ENCODE data around the gene ZBTB40. TPM values are rescaled to one million over a fixed set of nuclear protein-coding genes. Genes with fewer than 3 reads are reported as not detected.

Gene ZBTB40
- total RNA-seq, 1 experiment from 2014 or later: 16.3 TPM

GRCh38 chr1:22411589-22411988 lies 40.1 kb upstream of the ZBTB40 start:
- no peaks in the 10 kb centered on the region for H3K23me2 ChIP-seq (ENCODE audit: insufficient read length, low read depth, low read length, poor library complexity, severe bottlenecking)
- H4K20me1 ChIP-seq (ENCODE audit: control insufficient read depth, insufficient read depth, insufficient read length): no peaks in the 10 kb centered on the region
- H3K27ac ChIP-seq (ENCODE audit: insufficient read length, low read depth, low read length): no peak overlapping the region
- H3K9me3 Mint-ChIP-seq: peaks cover 4 to 5% of the 10 kb centered on the region in 2 experiments; a peak in 2 of 5 replicates
- WGBS (ENCODE audit: extremely low coverage, insufficient read length, low lambda C conversion rate): 100% methylated on average over 1 of the region's 1 CpG
- H3K4me3 Mint-ChIP-seq: no peak overlapping the region
- no peak overlapping the region for H2AK5ac ChIP-seq (ENCODE audit: insufficient read length, low read length)
- H2BK12ac ChIP-seq (ENCODE audit: insufficient read length, low read depth, low read length): no peak overlapping the region
- H3T11ph ChIP-seq (ENCODE audit: low read length): no peak overlapping the region
- H2BK120ac ChIP-seq (ENCODE audit: low read depth, low read length, poor library complexity, severe bottlenecking): no peak overlapping the region
- no peak overlapping the region for H4K5ac ChIP-seq (ENCODE audit: insufficient read length, low read depth, low read length)
- H2BK20ac ChIP-seq (ENCODE audit: low read depth, low read length, poor library complexity, severe bottlenecking): no peak overlapping the region
- no peak overlapping the region for H2AFZ ChIP-seq (ENCODE audit: low read length)
- H3K4me1 ChIP-seq (ENCODE audit: insufficient read depth, low read length): no peaks in the 10 kb centered on the region; the same call in 1 of the 2 replicates
- no peak overlapping the region for H3K18ac ChIP-seq (ENCODE audit: insufficient read length, low read depth, low read length)
- H3K27me3 Mint-ChIP-seq (ENCODE audit: low read depth): no peaks in the 10 kb centered on the region; the same call in 1 of the 2 replicates
- H4K91ac ChIP-seq (ENCODE audit: insufficient read length, low read depth, low read length): no peak overlapping the region
- no peaks in the 10 kb centered on the region for H3K79me1 ChIP-seq (ENCODE audit: insufficient read depth, low read depth, low read length, poor library complexity, severe bottlenecking)
- H3K14ac ChIP-seq (ENCODE audit: insufficient read depth, low read length): no peak overlapping the region
- H3K4ac ChIP-seq (ENCODE audit: low read depth, low read length): no peak overlapping the region
- no peaks in the 10 kb centered on the region for H3K79me2 ChIP-seq (ENCODE audit: insufficient read depth, low read length)
- H3K4me1 Mint-ChIP-seq: peaks cover 17% of the 10 kb centered on the region in 2 experiments
- H3K27me3 ChIP-seq (ENCODE audit: insufficient read depth, low read length): no peaks in the 10 kb centered on the region
- TF ChIP-seq CTCF (conservative IDR thresholded peaks at IDR 0.05): no peak
- no peak overlapping the region for H3K9ac ChIP-seq (ENCODE audit: extremely low read depth, insufficient read length, low read length)
- H2BK15ac ChIP-seq (ENCODE audit: low read depth, low read length): no peak overlapping the region
- no peak overlapping the region for H3K27ac Mint-ChIP-seq
- no peak for DNase-seq
- H4K8ac ChIP-seq (replicated peaks; ENCODE audit: insufficient read length, low read depth, low read length): no peak overlapping the region
- no peak overlapping the region for H2BK5ac ChIP-seq (ENCODE audit: insufficient read length, low read length)
- H3K9me3 ChIP-seq (ENCODE audit: control insufficient read depth, low read depth, low read length): no peaks in the 10 kb centered on the region
- H3K36me3 Mint-ChIP-seq (ENCODE audit: insufficient read depth in 1 of 3, low read depth in 3 of 3): peaks cover 0 to 4% (median 3%) of the 10 kb centered on the region in 3 experiments; a peak in 2 of 7 replicates
- H3K56ac ChIP-seq (ENCODE audit: insufficient read length, low read depth, low read length): no peak overlapping the region
- no peak overlapping the region for H3K23ac ChIP-seq (ENCODE audit: insufficient read length, low read depth, low read length)
- no peak overlapping the region for H3K4me2 ChIP-seq (ENCODE audit: insufficient read depth, insufficient read length, low read length)
